H1 (cell line): Measurements from ENCODE around the gene MAN2A1. TPM values are rescaled to one million over a fixed set of nuclear protein-coding genes. Genes with fewer than 3 reads are reported as not detected.

Source experiments
- CTCF ChIA-PET: fragments of 300-600 bp; sonication (Branson Sonifier 250); formaldehyde crosslinking; loops from one replicate; lab custom pipeline; 2021; ENCODE audit not compliant: partially characterized antibody; lab: Charles Lee
- POLR2A ChIA-PET: fragments of 300-600 bp; sonication (Branson Sonifier 250); formaldehyde crosslinking; loops from one replicate; lab custom pipeline; 2021; ENCODE audit warnings: inconsistent platforms; ENCODE audit not compliant: partially characterized antibody; lab: Charles Lee
- DNase-seq, 2 experiments: peaks; one replicate each; pipeline versions ENCODE4 v3.0.0 to v3.0.0-alpha.2; 2010 to 2022; ENCODE audit warnings: low spot score in 2 of 2, low read depth in 1 of 2, mixed read lengths in 1 of 2
- FAIRE-seq: peaks from 2 replicates; lab custom pipeline; 2011; peaks lifted over from hg19 to GRCh38; lab: Jason Lieb, UNC
- H2AFZ ChIP-seq: 2 replicates; pipeline ENCODE4 v1.8.1; 2012; ENCODE audit warnings: low read length, inconsistent platforms
- H2AK5ac ChIP-seq: 2 replicates; pipeline ENCODE4 v1.6.1; 2013; ENCODE audit warnings: low read depth, low read length
- H2BK120ac ChIP-seq: replicated peaks from 2 replicates; pipeline ENCODE3; 2013; ENCODE audit warnings: low read depth, low read length, inconsistent platforms
- H2BK12ac ChIP-seq: 2 replicates; pipeline ENCODE4 v1.6.1; 2013; ENCODE audit warnings: low read depth, low read length
- H2BK15ac ChIP-seq: 2 replicates; pipeline ENCODE4 v1.6.1; 2013; ENCODE audit warnings: low read length
- H2BK20ac ChIP-seq: 2 replicates; pipeline ENCODE4 v1.6.1; 2013; ENCODE audit warnings: low read length
- H2BK5ac ChIP-seq: 2 replicates; pipeline ENCODE4 v1.6.1; 2013; ENCODE audit warnings: low read depth, low read length
- H3K14ac ChIP-seq: 2 replicates; pipeline ENCODE4 v1.6.1; 2013; ENCODE audit warnings: inconsistent platforms; ENCODE audit not compliant: insufficient read length
- H3K18ac ChIP-seq: 2 replicates; pipeline ENCODE4 v1.6.1; 2013; ENCODE audit warnings: low read length; ENCODE audit errors: extremely low read depth
- H3K23ac ChIP-seq: 2 replicates; pipeline ENCODE4 v1.6.1; 2013; ENCODE audit warnings: inconsistent platforms; ENCODE audit not compliant: insufficient read length
- H3K23me2 ChIP-seq: 2 replicates; pipeline ENCODE4 v1.6.1; 2013; ENCODE audit warnings: low read depth, low read length
- H3K27ac ChIP-seq: 2 replicates; pipeline ENCODE4 v1.6.1; 2011; ENCODE audit warnings: low read depth, low read length, inconsistent platforms
- H3K27me3 ChIP-seq, 4 experiments: replicated peaks in 1 of 4; 1 replicate in 1 of 4; 2 replicates in 3 of 4; pipeline versions ENCODE4 v1.6.1 to v1.8.1; 2011 to 2013; ENCODE audit warnings: low read length in 3 of 4, mild to moderate bottlenecking in 3 of 4, inconsistent platforms in 2 of 4, mixed read lengths in 2 of 4, moderate library complexity in 1 of 4; ENCODE audit not compliant: control insufficient read depth in 3 of 4, insufficient read depth in 3 of 4; ENCODE audit errors: extremely low read depth in 1 of 4
- H3K36me3 ChIP-seq, 4 experiments: 2 replicates each; pipeline versions ENCODE4 v1.6.1 to v1.8.1; 2011 to 2013; ENCODE audit warnings: mild to moderate bottlenecking in 4 of 4, low read length in 3 of 4, moderate library complexity in 2 of 4, control low read depth in 1 of 4, inconsistent platforms in 1 of 4; ENCODE audit not compliant: insufficient read depth in 4 of 4, control insufficient read depth in 2 of 4
- H3K4ac ChIP-seq: replicated peaks from 2 replicates; pipeline ENCODE3; 2013; ENCODE audit warnings: low read length, low read depth, mixed read lengths, inconsistent platforms; ENCODE audit not compliant: insufficient read length
- H3K4me1 ChIP-seq, 4 experiments: replicated peaks in 1 of 4; 1 replicate in 1 of 4; 2 replicates in 3 of 4; pipeline versions ENCODE4 v1.6.1 to v1.8.1; 2011 to 2013; ENCODE audit warnings: low read length in 3 of 4, inconsistent platforms in 2 of 4, mixed read lengths in 1 of 4; ENCODE audit not compliant: insufficient read depth in 4 of 4, control insufficient read depth in 3 of 4
- H3K4me2 ChIP-seq, 2 experiments: 2 replicates each; pipeline versions ENCODE4 v1.6.1 to v1.8.1; 2011 to 2013; ENCODE audit warnings: low read depth in 2 of 2, low read length in 2 of 2, control low read depth in 1 of 2, inconsistent platforms in 1 of 2, mild to moderate bottlenecking in 1 of 2; ENCODE audit not compliant: insufficient read depth in 1 of 2
- H3K4me3 ChIP-seq, 4 experiments: fragments of 200-600, 300-600 bp in 1 of 4; sonication (generic), shearing (Covaris generic), sonication (Bioruptor Twin) in 1 of 4; 2 replicates each; pipeline versions ENCODE4 v1.5.1 to v1.8.1; 2011 to 2016; ENCODE audit warnings: low read length in 4 of 4, low read depth in 3 of 4, control low read depth in 2 of 4, inconsistent platforms in 2 of 4, mild to moderate bottlenecking in 2 of 4, mixed read lengths in 1 of 4, moderate library complexity in 1 of 4; ENCODE audit not compliant: insufficient read depth in 2 of 4; ENCODE audit errors: extremely low read depth in 1 of 4
- H3K56ac ChIP-seq: replicated peaks from 2 replicates; pipeline ENCODE3; 2013; ENCODE audit warnings: low read depth, mild to moderate bottlenecking, mixed read lengths, low read length, inconsistent platforms; ENCODE audit not compliant: insufficient read length
- H3K79me1 ChIP-seq: 2 replicates; pipeline ENCODE4 v1.6.1; 2013; ENCODE audit warnings: low read depth, low read length, control low read depth
- H3K79me2 ChIP-seq, 2 experiments: 2 replicates each; pipeline versions ENCODE4 v1.6.1 to v1.8.1; 2012 to 2013; ENCODE audit warnings: low read length in 2 of 2, mild to moderate bottlenecking in 2 of 2, inconsistent platforms in 1 of 2; ENCODE audit not compliant: insufficient read depth in 2 of 2, control insufficient read depth in 1 of 2
- H3K9ac ChIP-seq, 4 experiments: replicated peaks in 1 of 4; 1 replicate in 1 of 4; 2 replicates in 3 of 4; pipeline versions ENCODE4 v1.6.1 to v1.8.1; 2011 to 2013; ENCODE audit warnings: low read depth in 3 of 4, low read length in 3 of 4, control low read depth in 2 of 4, mild to moderate bottlenecking in 2 of 4, moderate library complexity in 2 of 4, inconsistent platforms in 1 of 4; ENCODE audit errors: extremely low read depth in 1 of 4
- H3K9me3 ChIP-seq, 2 experiments: 2 replicates each; pipeline versions ENCODE4 v1.6.1 to v1.8.1; 2012 to 2013; ENCODE audit warnings: mild to moderate bottlenecking in 2 of 2, moderate library complexity in 2 of 2, control low read depth in 1 of 2, inconsistent platforms in 1 of 2, low read depth in 1 of 2, low read length in 1 of 2, mixed read lengths in 1 of 2; ENCODE audit not compliant: insufficient read depth in 2 of 2
- H4K20me1 ChIP-seq, 2 experiments: replicated peaks in 1 of 2; 2 replicates each; pipeline versions ENCODE3 to v1.8.1; 2011 to 2013; ENCODE audit warnings: inconsistent platforms in 2 of 2, low read length in 2 of 2, mild to moderate bottlenecking in 1 of 2; ENCODE audit not compliant: insufficient read depth in 2 of 2, control insufficient read depth in 1 of 2
- H4K5ac ChIP-seq: 2 replicates; pipeline ENCODE4 v1.6.1; 2013; ENCODE audit warnings: low read length, low read depth, mixed read lengths, inconsistent platforms; ENCODE audit not compliant: insufficient read length
- H4K8ac ChIP-seq: 2 replicates; pipeline ENCODE4 v1.8.0; 2013; ENCODE audit warnings: mild to moderate bottlenecking, moderate library complexity, low read length, inconsistent platforms; ENCODE audit not compliant: insufficient read depth; ENCODE audit errors: extremely low read depth
- H4K91ac ChIP-seq: replicated peaks from 2 replicates; pipeline ENCODE3; 2013; ENCODE audit warnings: low read length, mixed read lengths, inconsistent platforms; ENCODE audit not compliant: insufficient read length
- ATF2 ChIP-seq: IDR thresholded peaks from 2 replicates; pipeline ENCODE4 v1.6.1; 2012; ENCODE audit warnings: low read length, inconsistent platforms
- BCL11A ChIP-seq, 2 experiments: IDR thresholded peaks; one replicate each; pipeline ENCODE4 v1.6.1; 2011; ENCODE audit warnings: low read depth in 2 of 2, low read length in 2 of 2, mild to moderate bottlenecking in 2 of 2
- CEBPB ChIP-seq: IDR thresholded peaks from 2 replicates; pipeline ENCODE4 v1.6.1; 2012; ENCODE audit warnings: low read depth, low read length
- HDAC6 ChIP-seq: IDR thresholded peaks from one replicate; pipeline ENCODE4 v1.7.1; 2012; ENCODE audit warnings: low read depth, mild to moderate bottlenecking, inconsistent platforms, low read length, moderate library complexity
- JUN ChIP-seq: IDR thresholded peaks from 2 replicates; pipeline ENCODE4 v1.6.1; 2011; ENCODE audit warnings: low read depth, mild to moderate bottlenecking, improper control_type of control experiment, low read length
- PHF8 ChIP-seq: fragments of 200-600 bp; sonication (generic); conservative IDR thresholded peaks from 2 replicates; pipeline ENCODE4 v1.7.1; 2012; ENCODE audit warnings: low read depth, mild to moderate bottlenecking, inconsistent platforms, low read length, moderate library complexity
- POU5F1 ChIP-seq: IDR thresholded peaks from 2 replicates; pipeline ENCODE4 v1.6.1; 2011; ENCODE audit warnings: low read depth, mild to moderate bottlenecking, low read length, moderate library complexity
- RBBP5 ChIP-seq: IDR thresholded peaks from 2 replicates; pipeline ENCODE4 v1.7.1; 2012; ENCODE audit warnings: low read depth, mild to moderate bottlenecking, inconsistent platforms, low read length, moderate library complexity, borderline replicate concordance
- RXRA ChIP-seq: IDR thresholded peaks from 2 replicates; pipeline ENCODE4 v1.6.1; 2011; ENCODE audit warnings: low read depth, mild to moderate bottlenecking, low read length, moderate library complexity; ENCODE audit not compliant: insufficient read depth
- SIN3A ChIP-seq, 2 experiments: IDR thresholded peaks in 1 of 2; conservative IDR thresholded peaks in 1 of 2; 2 replicates each; pipeline ENCODE4 v1.6.1; 2011 to 2012; ENCODE audit warnings: low read length in 2 of 2, improper control_type of control experiment in 1 of 2, low read depth in 1 of 2, mild to moderate bottlenecking in 1 of 2
- SIRT6 ChIP-seq: IDR thresholded peaks from one replicate; pipeline ENCODE4 v1.7.1; 2012; ENCODE audit warnings: low read length, inconsistent platforms
- WGBS, 2 experiments: shearing (Covaris generic) in 1 of 2; methylation state at CpG; one replicate each; pipeline versions ENCODE4 v1.1.6 to v1.1.7; 2013 to 2015; ENCODE audit warnings: low lambda C conversion rate in 2 of 2, mixed read lengths in 2 of 2, inconsistent platforms in 1 of 2, low coverage in 1 of 2, missing lambda C conversion rate in 1 of 2; ENCODE audit not compliant: insufficient replicate concordance in 2 of 2, insufficient coverage in 1 of 2, insufficient read length in 1 of 2; ENCODE audit errors: extremely low coverage in 1 of 2, missing lambda C conversion rate in 1 of 2; 5-methylcytosine and 5-hydroxymethylcytosine counted together
- polyA plus RNA-seq, 7 experiments: library from polyadenylated mRNA; depleted of rRNA in 3 of 7; stranded (reverse) in 5 of 7; unstranded in 2 of 7; fragments of >200 nt in 5 of 7; fragments of 200-250 nt in 2 of 7; gene quantifications; 1 replicate in 5 of 7; 2 replicates in 1 of 7; 4 replicates in 1 of 7; pipeline versions ENCODE4 v1.2.1 to v1.2.3, GENCODE V29; 2011 to 2013; ENCODE audit warnings: missing spikeins in 2 of 7, mixed read lengths in 2 of 7
- total RNA-seq: library from RNA; stranded (reverse); fragmentation: NEBNext Ultra II Directional; extraction: Animal tissue kit (Norgen Biotek cat#: 25700); gene quantifications from 2 replicates; pipeline ENCODE4 v1.2.1, GENCODE V29; 2021

The MAN2A1 gene
- total and polyA plus RNA-seq, 2 of the 8 experiments (the other 6 are each of a cell fraction or from before 2014, with no cell fraction given) = 29.1 to 102 TPM

GRCh38 chr5:109786206-109786855 is 96.6 kb downstream of the MAN2A1 start:
- FAIRE-seq = no peak
- CTCF ChIA-PET = no interaction called here
- peaks cover 0 to 57% (median 8%) of the 10 kb centered on the region in 4 experiments; a peak in 5 of 8 replicates for H3K36me3 ChIP-seq

More at GRCh38 chr5:109786206-109786855, 96.6 kb downstream of the MAN2A1 start:
- H4K91ac ChIP-seq = no peak overlapping the region
- H4K8ac ChIP-seq = no peak overlapping the region
- H3K4me3 ChIP-seq = no peak overlapping the region
- H2BK120ac ChIP-seq = no peak overlapping the region
- no peak overlapping the region for H3K56ac ChIP-seq
- no peak overlapping the region for H3K4me2 ChIP-seq
- DNase-seq = no peak
- WGBS, 2 experiments = 95% methylated on average over 5 of the region's 5 CpGs; no CpG with 5 or more reads in 1 of the 2 experiments
- H3K9ac ChIP-seq = no peak overlapping the region
- H4K5ac ChIP-seq = no peak overlapping the region
- H3K4ac ChIP-seq = no peak overlapping the region
- TF ChIP-seq RXRA (no peak), PHF8 (no peak), SIRT6 (no peak), POU5F1 (no peak), CEBPB (no peak), ATF2 (no peak), SIN3A (conservative IDR thresholded peaks at IDR 0.05 in 1 of 2, IDR thresholded peaks at IDR 0.05 in 1 of 2; ENCODE audit: low read depth in 1 of 2, low read length in 2 of 2) (no peak), RBBP5 (no peak), HDAC6 (no peak), BCL11A (IDR thresholded peaks at IDR 0.05; ENCODE audit: low read depth in 2 of 2, low read length in 2 of 2) (no peak), JUN (no peak)
- no peak overlapping the region for H2AK5ac ChIP-seq
- no peaks in the 10 kb centered on the region; a peak in 1 of 4 replicates for H3K9me3 ChIP-seq
- H2BK15ac ChIP-seq = no peak overlapping the region
- no peak overlapping the region for H2BK5ac ChIP-seq
- no peak overlapping the region for H3K14ac ChIP-seq
- peaks cover 0 to 2% of the 10 kb centered on the region in 2 experiments for H4K20me1 ChIP-seq
- no peaks in the 10 kb centered on the region for H3K4me1 ChIP-seq
- no peaks in the 10 kb centered on the region for H3K23me2 ChIP-seq
- no peaks in the 10 kb centered on the region for H3K27me3 ChIP-seq
- no peaks in the 10 kb centered on the region for H3K79me1 ChIP-seq
- H2BK12ac ChIP-seq = no peak overlapping the region
- H3K18ac ChIP-seq = no peak overlapping the region
- H3K27ac ChIP-seq = no peak overlapping the region
- no peaks in the 10 kb centered on the region; a peak in 1 of 4 replicates for H3K79me2 ChIP-seq
- POLR2A ChIA-PET = no interaction called here
- no peak overlapping the region for H3K23ac ChIP-seq
- H2BK20ac ChIP-seq = no peak overlapping the region
- H2AFZ ChIP-seq = no peak overlapping the region
